GM12892 (cell line): ENCODE data around the gene HES1.

ENCODE experiments used
- POLR2A ChIP-seq: IDR thresholded peaks from 2 replicates; pipeline ENCODE4 v1.6.1; 2011; ENCODE audit warnings: low read depth, low read length, control low read depth
- POLR2AphosphoS5 ChIP-seq: IDR thresholded peaks from 2 replicates; pipeline ENCODE4 v1.6.1; 2011; ENCODE audit warnings: low read depth, low read length, control low read depth
- TAF1 ChIP-seq: IDR thresholded peaks from 2 replicates; pipeline ENCODE4 v1.6.1; 2011; ENCODE audit warnings: low read depth, mild to moderate bottlenecking, control low read depth, low read length, borderline replicate concordance

DNA sequence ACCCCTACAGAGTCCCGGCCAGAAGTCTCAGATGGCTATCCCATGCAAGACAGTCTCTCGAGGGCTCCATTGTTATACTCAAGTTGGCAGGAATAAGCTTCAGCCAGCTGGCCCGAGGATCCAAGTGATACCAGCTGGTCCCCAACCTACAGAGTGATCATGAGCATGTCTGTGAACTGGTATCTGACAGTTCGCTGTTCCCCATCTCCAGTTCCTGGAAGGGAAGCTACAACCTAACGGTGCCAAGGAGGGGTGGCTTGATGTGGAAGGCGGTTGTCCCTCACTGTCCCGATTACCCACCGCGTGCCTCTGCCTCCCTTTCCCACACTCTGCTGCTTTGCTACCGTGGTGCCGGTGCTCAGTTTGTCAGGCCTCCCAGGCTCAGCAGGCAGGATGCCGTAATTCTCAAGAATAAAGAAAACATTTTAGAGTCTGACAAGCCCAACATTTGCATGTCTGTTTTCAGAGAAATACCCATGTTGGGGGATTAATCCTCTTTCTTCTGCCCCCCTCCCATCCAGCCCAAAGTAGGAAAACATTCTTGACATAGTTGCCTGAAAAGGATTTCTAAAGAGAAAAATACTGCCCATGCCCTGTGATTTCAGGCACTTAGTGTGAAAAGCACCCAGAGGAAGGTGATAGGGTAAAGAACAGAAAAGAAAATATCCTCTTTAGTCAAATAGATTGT is 49.4 kb upstream of the HES1 start:
- TF ChIP-seq POLR2A, result no peak
- TF ChIP-seq TAF1, result no peak
- TF ChIP-seq POLR2AphosphoS5, result no peak
